Type B pancreatic cell (in vitro differentiated cells): ENCODE results near the gene TGFB2. TPM values are rescaled to one million over a fixed set of nuclear protein-coding genes. Genes with fewer than 3 reads are reported as not detected.

ENCODE experiments used
- DNase-seq: peaks from one replicate; pipeline ENCODE4 v3.0.0; 2021; ENCODE audit warnings: mixed read lengths; ENCODE audit not compliant: unreplicated experiment; ENCODE audit errors: extremely low spot score
- H3K27ac Mint-ChIP-seq: 2 replicates; pipeline ENCODE4 v1.8.0; 2021; ENCODE audit warnings: mild to moderate bottlenecking, mixed read lengths
- H3K27me3 Mint-ChIP-seq: 2 replicates; pipeline ENCODE4 v1.8.0; 2021; ENCODE audit warnings: mixed read lengths
- H3K36me3 Mint-ChIP-seq: 2 replicates; pipeline ENCODE4 v1.8.0; 2021; ENCODE audit warnings: mixed read lengths
- H3K4me1 Mint-ChIP-seq: one replicate; pipeline ENCODE4 v1.8.0; 2021; ENCODE audit warnings: mixed read lengths; ENCODE audit not compliant: unreplicated experiment
- H3K4me3 Mint-ChIP-seq: 2 replicates; pipeline ENCODE4 v1.8.0; 2021; ENCODE audit warnings: mild to moderate bottlenecking, mixed read lengths
- H3K9me3 Mint-ChIP-seq: 2 replicates; pipeline ENCODE4 v1.8.0; 2021; ENCODE audit warnings: mixed read lengths
- CTCF ChIP-seq: fragments of 200-600 bp; sonication (generic); conservative IDR thresholded peaks from 2 replicates; pipeline ENCODE4 v1.5.0; 2021; ENCODE audit warnings: antibody characterized with exemption, mild to moderate bottlenecking
- total RNA-seq: library from RNA; stranded (reverse); gene quantifications from 2 replicates; pipeline ENCODE4 v1.2.1, GENCODE V29; 2021; ENCODE audit warnings: low replicate concordance

The TGFB2 gene
- total RNA-seq, 1 donor from 2014 or later = 207 TPM

- H3K4me1 Mint-ChIP-seq = peaks cover 6% of the 10 kb centered on the region
- peaks cover 12% of the 10 kb centered on the region for H3K36me3 Mint-ChIP-seq
- TF ChIP-seq CTCF = no peak
- no peaks in the 10 kb centered on the region for H3K9me3 Mint-ChIP-seq
- H3K4me3 Mint-ChIP-seq = no peak overlapping the region
- H3K27ac Mint-ChIP-seq = no peak overlapping the region
- no peak for DNase-seq
- H3K27me3 Mint-ChIP-seq = no peaks in the 10 kb centered on the region
These were observed 99.0 kb downstream of the TGFB2 start for GRCh38 chr1:218444173-218444572.

GRCh38 chr1:218444588-218444987 lies 99.5 kb downstream of the TGFB2 start:
- Mint-ChIP-seq H3K4me3 (no peak overlapping the region), H3K27me3 (no peaks in the 10 kb centered on the region), H3K36me3 (peaks cover 12% of the 10 kb centered on the region), H3K27ac (no peak overlapping the region), H3K4me1 (peaks cover 6% of the 10 kb centered on the region), H3K9me3 (no peaks in the 10 kb centered on the region)
- DNase-seq = no peak
- no peak for TF ChIP-seq CTCF

GRCh38 chr1:218447010-218447689 lies 102.0 kb downstream of the TGFB2 start:
- no peak for TF ChIP-seq CTCF
- Mint-ChIP-seq H3K4me3 (no peak overlapping the region), H3K4me1 (peaks cover 6% of the 10 kb centered on the region), H3K27ac (no peak overlapping the region), H3K36me3 (peaks cover 4% of the 10 kb centered on the region), H3K27me3 (no peaks in the 10 kb centered on the region), H3K9me3 (no peaks in the 10 kb centered on the region)
- DNase-seq = no peak

- TF ChIP-seq CTCF = peak; percentile 28
These were observed 106.3 kb downstream of the TGFB2 start for GRCh38 chr1:218451415-218451814.

GRCh38 chr1:218454700-218455282 lies 109.7 kb downstream of the TGFB2 start:
- TF ChIP-seq CTCF = no peak
- peaks cover 2% of the 10 kb centered on the region for H3K9me3 Mint-ChIP-seq
- H3K27me3 Mint-ChIP-seq = no peaks in the 10 kb centered on the region
- DNase-seq = no peak
- no peaks in the 10 kb centered on the region for H3K36me3 Mint-ChIP-seq
- H3K27ac Mint-ChIP-seq = no peak overlapping the region
- H3K4me1 Mint-ChIP-seq = peaks cover 11% of the 10 kb centered on the region
- no peak overlapping the region for H3K4me3 Mint-ChIP-seq

More at GRCh38 chr1:218451415-218451814, 106.3 kb downstream of the TGFB2 start:
- Mint-ChIP-seq H3K4me1 (no peaks in the 10 kb centered on the region), H3K27me3 (no peaks in the 10 kb centered on the region), H3K4me3 (no peak overlapping the region), H3K36me3 (no peaks in the 10 kb centered on the region), H3K27ac (no peak overlapping the region), H3K9me3 (no peaks in the 10 kb centered on the region)
- no peak for DNase-seq
